Endothelial cell of umbilical vein (primary cell): ENCODE results near the gene SNX30. TPM values are rescaled to one million over a fixed set of nuclear protein-coding genes. Genes with fewer than 3 reads are reported as not detected.

Experiments used
- BruUV-seq: library from RNA; stranded (reverse); fragments of 400-500 nt; replicated peaks from 2 replicates; lab custom pipeline; 2021; lab: Mats Ljungman, UMichigan
- CTCF ChIA-PET: fragments of 300-600, 350-600 bp; sonication (Branson Sonifier 250); formaldehyde crosslinking; loops from one replicate; lab custom pipeline; 2021; ENCODE audit warnings: antibody characterized with exemption, inconsistent platforms; lab: Charles Lee
- POLR2A ChIA-PET: fragments of 300-600, 350-600 bp; sonication (Branson Sonifier 250); formaldehyde crosslinking; loops from one replicate; lab custom pipeline; 2021; ENCODE audit warnings: antibody characterized with exemption, inconsistent platforms; lab: Charles Lee
- DNase-seq: peaks from one replicate; pipeline ENCODE4 v3.0.0-alpha.2; 2011; ENCODE audit warnings: low read depth, low spot score
- FAIRE-seq: peaks from 2 replicates; lab custom pipeline; 2011; peaks lifted over from hg19 to GRCh38; lab: Jason Lieb, UNC
- H2AFZ ChIP-seq: 2 replicates; pipeline ENCODE4 v1.6.0; 2012; ENCODE audit warnings: low read depth, low read length, control low read depth, inconsistent platforms
- H3K27ac ChIP-seq: 2 replicates; pipeline ENCODE4 v1.5.1; 2011; ENCODE audit warnings: low read depth, mild to moderate bottlenecking, control low read depth, low read length, moderate library complexity; ENCODE audit not compliant: insufficient read depth
- H3K27me3 ChIP-seq, 2 experiments: 2 replicates each; pipeline versions ENCODE4 v1.6.0 to v1.6.1; 2011; ENCODE audit warnings: low read length in 2 of 2, mixed read lengths in 1 of 2; ENCODE audit not compliant: control insufficient read depth in 2 of 2, insufficient read depth in 2 of 2
- H3K36me3 ChIP-seq, 2 experiments: 2 replicates in 1 of 2; 3 replicates in 1 of 2; pipeline ENCODE4 v1.5.1; 2011; ENCODE audit warnings: low read length in 2 of 2, mild to moderate bottlenecking in 1 of 2, moderate library complexity in 1 of 2; ENCODE audit not compliant: control insufficient read depth in 2 of 2, insufficient read depth in 2 of 2; ENCODE audit errors: extremely low read depth in 1 of 2
- H3K4me1 ChIP-seq: 3 replicates; pipeline ENCODE4 v1.5.1; 2011; ENCODE audit warnings: mild to moderate bottlenecking, low read length; ENCODE audit not compliant: control insufficient read depth, insufficient read depth; ENCODE audit errors: extremely low read depth
- H3K4me2 ChIP-seq: 2 replicates; pipeline ENCODE4 v1.6.1; 2011; ENCODE audit warnings: low read length, control low read depth, mixed read lengths; ENCODE audit not compliant: insufficient read depth
- H3K4me3 ChIP-seq, 3 experiments: fragments of 200-600 bp in 1 of 3; sonication (generic), shearing (Covaris generic) in 1 of 3; replicated peaks in 1 of 3; 2 replicates each; pipeline ENCODE4 v1.5.1; 2011 to 2016; ENCODE audit warnings: control low read depth in 3 of 3, low read length in 3 of 3, mild to moderate bottlenecking in 2 of 3, inconsistent platforms in 1 of 3, low read depth in 1 of 3, moderate library complexity in 1 of 3; ENCODE audit not compliant: insufficient read depth in 1 of 3
- H3K79me2 ChIP-seq: 2 replicates; pipeline ENCODE4 v1.6.0; 2012; ENCODE audit warnings: low read length, inconsistent platforms; ENCODE audit not compliant: control insufficient read depth, insufficient read depth
- H3K9ac ChIP-seq: replicated peaks from 2 replicates; pipeline ENCODE3; 2011; ENCODE audit warnings: low read length, control low read depth; ENCODE audit not compliant: insufficient read depth; ENCODE audit errors: extremely low read depth
- H3K9me1 ChIP-seq: replicated peaks from 3 replicates; pipeline ENCODE4 v1.6.0; 2011; ENCODE audit warnings: mild to moderate bottlenecking, low read length; ENCODE audit not compliant: control insufficient read depth, insufficient read depth; ENCODE audit errors: extremely low read depth
- H3K9me3 ChIP-seq: replicated peaks from 2 replicates; pipeline ENCODE4 v1.5.1; 2012; ENCODE audit warnings: low read length, inconsistent platforms; ENCODE audit not compliant: control insufficient read depth, insufficient read depth
- H4K20me1 ChIP-seq: replicated peaks from 2 replicates; pipeline ENCODE3; 2011; ENCODE audit warnings: mild to moderate bottlenecking, low read length; ENCODE audit not compliant: control insufficient read depth, insufficient read depth; ENCODE audit errors: extremely low read depth
- EZH2 ChIP-seq: IDR thresholded peaks from 2 replicates; pipeline ENCODE4 v1.6.1; 2012; ENCODE audit warnings: borderline replicate concordance, low read depth, mild to moderate bottlenecking, moderate library complexity, low read length, inconsistent platforms; ENCODE audit not compliant: severe bottlenecking
- FOS ChIP-seq: IDR thresholded peaks from 2 replicates; pipeline ENCODE4 v1.6.1; 2011; ENCODE audit warnings: mild to moderate bottlenecking, low read length, moderate library complexity, borderline replicate concordance; ENCODE audit not compliant: insufficient read depth
- GATA2 ChIP-seq: IDR thresholded peaks from 2 replicates; pipeline ENCODE4 v1.7.0; 2011; ENCODE audit warnings: low read depth, mild to moderate bottlenecking, moderate library complexity, mixed read lengths, low read length; ENCODE audit not compliant: insufficient read length, insufficient read depth
- JUN ChIP-seq: IDR thresholded peaks from 2 replicates; pipeline ENCODE4 v1.6.1; 2011; ENCODE audit warnings: borderline replicate concordance, low read depth; ENCODE audit not compliant: insufficient read length, insufficient read depth
- MAX ChIP-seq: IDR thresholded peaks from 2 replicates; pipeline ENCODE4 v1.6.1; 2011; ENCODE audit not compliant: insufficient read depth, insufficient read length
- MYC ChIP-seq: IDR thresholded peaks from one replicate; pipeline ENCODE4 v1.6.1; 2011; ENCODE audit warnings: mild to moderate bottlenecking, low read depth, low read length
- POLR2A ChIP-seq: IDR thresholded peaks from 2 replicates; pipeline ENCODE4 v1.6.1; 2012; ENCODE audit warnings: low read depth, mild to moderate bottlenecking, control low read depth, low read length
- POLR2AphosphoS5 ChIP-seq: IDR thresholded peaks from 2 replicates; pipeline ENCODE4 v1.6.1; 2012; ENCODE audit warnings: low read depth, mild to moderate bottlenecking, control low read depth, low read length, moderate library complexity; ENCODE audit not compliant: insufficient read depth
- dilution Hi-C: fragments of 300-500 bp; cut with MboI; formaldehyde crosslinking; loops from one replicate; pipeline ENCODE4 v1.15.0; 2019; ENCODE audit warnings: low sequenced_read_pairs; ENCODE audit not compliant: extremely low pct_ligation_motif_present
- intact Hi-C: fragments of 100-400 bp; cut with micrococcal nuclease; formaldehyde crosslinking; loops from one replicate; pipeline ENCODE4 v1.10.0; 2022
- polyA plus RNA-seq, 4 experiments: library from polyadenylated mRNA; depleted of rRNA in 3 of 4; stranded (reverse) in 3 of 4; unstranded in 1 of 4; fragments of >200 nt; gene quantifications; 2 replicates each; pipeline versions ENCODE4 v1.2.1 to v1.2.3, GENCODE V29; 2011 to 2012; ENCODE audit warnings: missing spikeins in 1 of 4
- total RNA-seq: library from RNA; stranded (reverse); gene quantifications from 2 replicates; pipeline ENCODE4 v1.2.3, GENCODE V29; 2021
- TF ChIP-seq, protein P1 (sequence below), 2 donors: IDR thresholded peaks; 1 replicate in 1 of 2; 2 replicates in 1 of 2; pipeline ENCODE4 v1.5.1; 2011; ENCODE audit warnings: low read length in 2 of 2, mild to moderate bottlenecking in 2 of 2, moderate library complexity in 2 of 2, control low read depth in 1 of 2, inconsistent platforms in 1 of 2, low read depth in 1 of 2; ENCODE audit not compliant: insufficient read depth in 1 of 2; ENCODE audit errors: extremely low read depth in 1 of 2

Gene SNX30
- total and polyA plus RNA-seq, 2 donors (not counting 3 experiments of a cell fraction or from before 2014, with no cell fraction given): 2.8 to 6.3 TPM

DNA sequence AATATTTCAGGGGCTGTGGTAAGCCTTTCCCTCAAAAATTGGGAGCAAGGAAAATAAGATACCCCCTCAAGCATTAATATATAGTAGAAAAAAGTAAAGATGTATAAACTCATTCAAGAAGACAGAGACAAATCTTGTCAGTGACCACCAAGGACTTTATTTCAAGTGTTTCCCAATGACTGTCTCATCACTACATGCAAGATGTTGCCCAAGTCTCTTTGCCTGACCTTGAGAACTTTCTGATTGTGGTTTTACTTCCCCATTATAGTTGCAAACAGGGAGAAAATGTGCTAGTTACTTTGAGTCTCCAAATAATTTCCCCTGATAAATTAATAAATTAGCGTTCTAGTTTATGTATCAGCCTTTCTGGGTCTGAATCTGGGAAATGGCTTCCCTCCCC lies 144.1 kb downstream of the SNX30 start:
- ChIA-PET CTCF (interaction anchor here (1.0 to 2.8 kb wide), 4 partner anchors 8 to 50 kb away, joined by 3 to 24 read pairs (median 5); no protein-coding TSS in a partner anchor), POLR2A (no interaction called here)
- Histone ChIP-seq H3K4me2 (no peak overlapping the region), H3K27me3 (peaks cover 15 to 27% of the 10 kb centered on the region in 2 experiments), H3K79me2 (no peaks in the 10 kb centered on the region), H3K27ac (no peak overlapping the region), H4K20me1 (no peaks in the 10 kb centered on the region), H2AFZ (no peak overlapping the region), H3K36me3 (no peaks in the 10 kb centered on the region), H3K4me3 (no peak overlapping the region), H3K9me1 (no peaks in the 10 kb centered on the region), H3K9ac (no peak overlapping the region), H3K9me3 (no peaks in the 10 kb centered on the region), H3K4me1 (no peaks in the 10 kb centered on the region)
- dilution Hi-C loops: no loop called here
- BruUV-seq: no TSS peak
- FAIRE-seq (no peak), DNase-seq (no peak)
- TF ChIP-seq FOS (no peak), EZH2 (no peak), POLR2AphosphoS5 (no peak), POLR2A (no peak), JUN (no peak), GATA2 (no peak), MAX (no peak), MYC (no peak)
- TF ChIP-seq, protein P1, sequence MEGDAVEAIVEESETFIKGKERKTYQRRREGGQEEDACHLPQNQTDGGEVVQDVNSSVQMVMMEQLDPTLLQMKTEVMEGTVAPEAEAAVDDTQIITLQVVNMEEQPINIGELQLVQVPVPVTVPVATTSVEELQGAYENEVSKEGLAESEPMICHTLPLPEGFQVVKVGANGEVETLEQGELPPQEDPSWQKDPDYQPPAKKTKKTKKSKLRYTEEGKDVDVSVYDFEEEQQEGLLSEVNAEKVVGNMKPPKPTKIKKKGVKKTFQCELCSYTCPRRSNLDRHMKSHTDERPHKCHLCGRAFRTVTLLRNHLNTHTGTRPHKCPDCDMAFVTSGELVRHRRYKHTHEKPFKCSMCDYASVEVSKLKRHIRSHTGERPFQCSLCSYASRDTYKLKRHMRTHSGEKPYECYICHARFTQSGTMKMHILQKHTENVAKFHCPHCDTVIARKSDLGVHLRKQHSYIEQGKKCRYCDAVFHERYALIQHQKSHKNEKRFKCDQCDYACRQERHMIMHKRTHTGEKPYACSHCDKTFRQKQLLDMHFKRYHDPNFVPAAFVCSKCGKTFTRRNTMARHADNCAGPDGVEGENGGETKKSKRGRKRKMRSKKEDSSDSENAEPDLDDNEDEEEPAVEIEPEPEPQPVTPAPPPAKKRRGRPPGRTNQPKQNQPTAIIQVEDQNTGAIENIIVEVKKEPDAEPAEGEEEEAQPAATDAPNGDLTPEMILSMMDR (IDR thresholded peaks at IDR 0.05; ENCODE audit: extremely low read depth in 1 of 2, insufficient read depth in 1 of 2, low read depth in 1 of 2, low read length in 2 of 2): no peak
- intact Hi-C loops: no loop called here
